Medulla oblongata (tissue), 1 donor: Measurements from ENCODE around the gene ERGIC3.

Experiments
- DNase-seq: peaks from one replicate; pipeline ENCODE4 v3.0.0-alpha.2; 2015; ENCODE audit errors: extremely low spot score

ERGIC3 gene

DNA sequence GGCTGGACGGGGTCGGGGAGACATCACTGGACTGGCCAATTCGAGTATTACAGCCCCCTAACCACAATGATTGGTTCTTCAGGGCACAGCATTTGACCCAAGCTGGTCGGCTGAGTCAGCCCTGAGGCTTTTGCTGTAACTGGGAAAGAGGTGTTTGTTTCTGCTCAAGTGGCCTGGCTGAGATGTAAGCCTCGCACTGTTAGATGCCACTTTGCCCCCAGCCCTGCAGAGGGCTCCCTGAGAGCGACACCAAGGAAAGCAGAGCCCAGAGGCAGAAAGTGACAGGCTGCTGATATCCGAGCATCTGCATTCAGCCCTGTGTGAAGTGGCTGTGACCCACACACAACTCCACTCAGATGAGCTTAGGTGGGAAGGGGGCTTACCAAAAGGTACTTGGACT, 19.4 kb downstream of the ERGIC3 start:
- peak; percentile 45 for DNase-seq

- no peak for DNase-seq
Observed at GRCh38 chr20:35561671-35562070, 19.8 kb downstream of the ERGIC3 start.

DNA sequence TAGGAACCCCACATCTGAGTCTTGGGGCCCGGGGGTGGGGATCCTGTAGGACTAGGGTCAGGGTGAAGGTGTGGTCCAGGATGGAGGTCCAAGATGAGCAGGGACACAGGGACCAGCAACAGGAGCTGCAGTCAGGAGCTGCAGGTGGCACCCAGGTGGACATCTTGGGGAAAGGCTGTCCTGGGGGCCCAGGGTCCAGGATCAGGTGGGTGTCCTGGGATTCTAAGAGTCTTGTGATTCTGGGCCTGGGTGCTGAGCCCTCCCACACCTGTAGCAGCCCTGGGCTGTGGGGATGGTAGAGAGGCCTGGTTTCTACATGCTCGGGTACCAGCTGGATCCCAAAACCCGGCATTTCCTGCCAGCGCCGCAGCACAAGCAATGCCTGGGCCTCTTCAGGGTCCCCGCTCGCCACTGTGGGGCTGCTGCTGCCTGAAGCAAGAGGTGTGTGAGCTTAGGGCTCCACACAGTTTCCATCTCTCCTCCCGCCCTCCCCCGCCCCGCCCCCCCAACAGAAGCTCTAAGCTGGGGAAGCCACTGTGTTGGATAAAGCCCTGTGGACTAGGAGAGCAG, 20.7 kb downstream of the ERGIC3 start:
- no peak for DNase-seq

- DNase-seq: no peak
Observed at GRCh38 chr20:35563834-35564233, 22.0 kb downstream of the ERGIC3 start.

DNA sequence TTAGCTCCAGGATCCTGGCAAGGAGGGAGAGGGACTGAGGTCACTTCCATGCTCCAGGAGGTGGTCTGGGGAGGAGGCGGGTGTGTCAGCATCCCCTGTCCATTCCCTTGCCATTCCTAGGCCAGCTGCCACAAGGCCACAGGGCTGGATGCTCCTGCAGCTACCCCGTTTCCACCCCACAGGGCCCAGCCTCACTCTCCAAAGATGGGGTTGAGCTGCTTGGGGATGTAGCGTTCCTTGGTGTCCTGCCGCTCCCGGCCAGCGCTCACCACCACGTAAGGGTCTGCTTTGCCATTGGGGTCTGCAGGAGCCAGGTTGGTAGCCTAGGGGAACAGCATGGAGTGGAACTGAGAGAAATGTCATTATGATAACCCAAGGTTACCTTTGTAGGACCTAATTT, 23.0 kb downstream of the ERGIC3 start:
- no peak for DNase-seq

GRCh38 chr20:35568645-35569044, 26.8 kb downstream of the ERGIC3 start:
- no peak for DNase-seq

DNA sequence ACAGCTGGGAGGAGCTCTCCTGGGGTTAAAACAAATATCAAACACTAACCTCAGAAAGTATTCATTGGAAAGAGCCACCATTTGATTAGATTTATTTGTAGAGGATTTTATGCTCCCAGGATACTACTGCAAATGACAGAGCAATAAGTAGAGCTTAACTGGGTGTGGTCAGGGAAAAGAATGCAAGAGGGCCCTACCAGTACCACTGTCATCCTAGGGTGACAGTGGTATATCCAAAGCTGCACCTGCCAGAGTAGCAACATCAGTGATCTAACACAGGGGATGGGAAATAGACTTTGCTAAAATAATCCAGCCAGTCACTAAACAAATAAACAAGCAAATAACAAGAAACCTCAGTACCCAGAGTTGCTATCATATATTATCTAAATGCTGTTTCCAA, 29.7 kb downstream of the ERGIC3 start:
- DNase-seq: no peak

DNA sequence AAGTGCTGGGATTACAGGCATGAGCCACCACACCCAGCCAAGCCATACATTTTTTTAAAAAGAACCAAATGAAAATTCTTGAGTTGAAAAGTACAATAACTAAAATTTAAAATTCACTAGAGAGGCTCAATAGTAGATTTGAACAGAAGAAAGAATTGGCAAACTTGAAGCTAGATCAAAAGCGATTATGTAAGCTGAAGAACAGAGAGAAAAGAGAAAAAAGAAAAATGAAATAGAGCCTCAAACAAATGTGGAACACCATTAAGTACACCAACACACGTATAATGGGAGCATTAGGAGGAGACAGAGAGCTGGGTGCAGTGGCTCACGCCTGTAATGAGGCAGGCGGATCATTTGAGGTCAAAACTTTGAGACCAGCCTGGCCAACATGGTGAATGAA, 31.0 kb downstream of the ERGIC3 start:
- no peak for DNase-seq

DNA sequence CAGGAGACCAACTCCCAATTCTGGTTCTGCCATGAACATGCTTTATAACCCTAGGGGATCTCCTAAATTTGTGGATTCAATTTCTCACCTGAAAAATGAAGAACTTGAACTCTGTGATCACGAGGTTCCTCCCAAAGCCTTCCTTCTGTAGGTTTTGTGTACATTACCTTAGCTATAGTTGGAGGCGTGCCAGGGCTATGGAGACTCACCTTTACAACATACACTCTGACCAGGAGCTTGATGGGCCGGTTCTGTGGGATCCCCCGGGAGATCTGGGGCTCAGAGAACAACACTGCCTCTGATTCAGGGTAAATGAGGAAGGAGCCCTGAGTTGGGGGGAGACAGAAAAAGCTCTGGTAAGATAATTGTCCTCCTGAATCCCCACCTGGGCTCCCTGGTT, 34.1 kb downstream of the ERGIC3 start:
- no peak for DNase-seq

DNA sequence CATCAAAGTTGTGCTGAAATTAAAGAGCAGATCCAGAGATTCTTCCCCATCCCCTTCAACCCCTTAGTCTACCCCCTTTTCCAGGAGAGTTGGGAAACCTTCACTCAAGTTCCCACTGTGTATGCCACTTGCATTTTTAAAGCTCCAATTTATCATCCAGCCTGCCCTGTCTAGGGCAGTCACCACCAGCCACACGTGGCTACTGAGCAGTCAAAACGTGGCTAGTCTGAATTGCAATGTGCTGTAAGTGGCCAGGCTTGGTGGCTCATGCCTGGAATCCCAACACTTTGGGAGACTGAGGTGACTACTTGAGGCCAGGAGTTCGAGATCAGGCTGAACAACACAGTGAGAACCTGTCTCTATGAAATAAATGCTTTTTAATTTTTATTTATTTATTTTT, 34.9 kb downstream of the ERGIC3 start:
- DNase-seq: no peak

- no peak for DNase-seq
Observed at GRCh38 chr20:35578469-35578868, 36.6 kb downstream of the ERGIC3 start.

DNA sequence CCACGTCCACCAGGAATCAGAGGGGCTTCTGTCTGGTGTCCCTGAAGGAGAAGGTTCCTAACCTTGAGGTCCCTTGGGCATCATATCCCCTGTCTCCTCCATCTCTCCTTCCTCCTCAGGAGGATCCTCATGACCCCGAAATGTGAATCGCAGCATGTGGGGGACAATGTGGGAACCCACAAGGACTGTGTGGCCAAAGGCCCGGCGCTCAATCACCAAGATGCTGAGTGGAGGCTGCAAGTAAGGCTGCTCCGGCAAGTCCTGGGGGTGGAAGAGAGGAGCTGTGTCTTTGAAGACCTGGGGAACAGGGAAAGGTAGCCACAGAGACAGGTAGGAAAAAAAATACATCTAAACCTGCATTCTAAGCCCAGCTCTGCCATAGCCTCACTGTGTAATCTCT, 37.3 kb downstream of the ERGIC3 start:
- DNase-seq: no peak

DNA sequence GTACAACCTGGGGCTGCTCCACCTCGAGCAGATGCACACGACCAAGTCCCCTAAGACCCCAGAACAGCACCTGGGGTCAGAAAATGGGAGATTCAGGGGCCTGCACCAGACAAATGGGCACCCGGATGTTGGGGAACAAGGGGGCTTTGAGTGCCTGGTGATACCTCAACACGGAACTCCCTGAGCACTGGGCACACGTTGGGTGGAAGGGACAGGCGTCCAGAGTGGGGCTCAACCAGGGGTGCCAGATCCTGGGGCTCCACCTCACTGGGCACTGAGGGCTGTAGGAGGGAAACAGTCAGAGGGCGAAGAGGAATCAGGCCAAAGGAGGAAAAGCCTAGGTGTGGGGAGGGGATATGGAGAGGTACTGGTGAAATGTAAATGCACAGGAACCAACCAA, 40.3 kb downstream of the ERGIC3 start:
- DNase-seq: no peak

GRCh38 chr20:35582741-35583404, 41.0 kb downstream of the ERGIC3 start:
- no peak for DNase-seq

DNA sequence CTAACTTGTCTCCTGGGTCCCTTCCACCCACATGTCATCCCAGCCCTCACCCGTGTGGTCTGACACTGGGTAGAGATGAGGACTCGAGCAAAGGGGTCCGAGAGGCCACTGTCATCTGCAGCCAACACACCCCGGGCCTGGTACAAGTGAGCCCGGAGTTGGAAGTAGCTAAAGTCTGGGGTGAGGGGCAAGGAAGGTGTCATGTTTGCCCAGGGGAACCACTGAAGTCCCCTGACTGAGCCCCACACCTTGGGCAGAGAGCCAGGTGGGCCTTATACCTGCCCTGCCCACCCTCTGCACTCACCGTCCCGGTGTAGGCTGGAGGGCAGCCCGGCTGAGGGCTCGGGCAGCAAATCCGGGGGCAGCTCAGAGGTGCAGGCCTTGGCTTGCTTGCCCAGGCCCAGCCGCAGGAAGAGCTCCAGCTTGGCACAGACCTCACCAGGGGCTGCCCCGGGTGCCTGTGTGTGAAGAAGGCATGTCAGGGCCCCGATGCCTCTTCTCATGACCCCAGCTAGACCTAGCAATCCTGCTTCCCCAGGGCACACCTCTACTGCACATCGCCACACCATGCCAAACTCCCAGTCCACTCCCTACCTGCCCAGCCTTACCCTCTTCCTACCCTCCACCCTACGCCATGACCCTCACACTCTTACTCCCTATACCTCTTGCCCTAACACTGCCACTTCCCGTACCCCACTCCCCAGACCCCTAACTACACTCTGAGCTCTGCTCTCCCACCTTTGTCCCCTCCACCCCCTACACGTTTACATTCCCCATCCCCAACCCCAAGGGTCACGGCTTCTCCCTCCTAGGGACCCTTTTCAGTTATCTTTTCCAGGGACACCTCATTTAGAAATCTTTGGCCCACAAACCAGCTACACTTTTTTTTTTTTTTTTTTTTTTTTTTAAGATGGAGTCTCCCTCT, 42.0 kb downstream of the ERGIC3 start:
- no peak for DNase-seq

DNA sequence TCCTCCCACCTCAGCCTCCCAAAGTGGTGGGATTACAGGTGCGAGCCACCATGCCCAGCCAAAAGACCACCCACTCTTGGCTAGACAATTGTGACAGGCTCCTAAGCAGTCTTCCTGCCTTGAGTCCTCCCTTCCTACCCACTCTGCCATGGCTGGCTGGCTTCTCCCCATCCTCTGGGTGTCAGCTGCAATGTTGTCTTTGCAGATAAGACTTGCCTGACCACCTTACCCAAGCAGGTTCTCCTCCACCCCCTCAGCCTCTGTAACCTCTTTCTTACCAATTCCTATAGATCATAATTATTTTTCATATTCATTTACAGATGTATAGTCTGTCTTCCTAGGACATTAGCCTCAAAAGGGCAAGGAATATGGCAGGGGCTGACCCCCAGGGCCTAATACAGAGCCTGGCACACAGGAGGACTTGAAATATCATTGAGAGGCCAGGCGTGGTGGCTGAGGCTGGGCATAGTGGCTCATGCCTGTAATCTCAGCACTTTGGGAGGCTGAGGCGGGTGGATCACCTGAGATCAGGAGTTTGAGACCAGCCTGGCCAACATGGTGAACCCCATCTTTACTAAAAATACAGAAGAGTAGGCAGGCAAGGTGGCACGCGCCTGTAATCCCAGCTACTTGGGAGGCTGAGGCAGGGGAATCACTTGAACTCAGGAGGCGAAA, 45.0 kb downstream of the ERGIC3 start:
- DNase-seq: no peak

GRCh38 chr20:35587436-35587835, 45.6 kb downstream of the ERGIC3 start:
- no peak for DNase-seq

- no peak for DNase-seq
Observed at GRCh38 chr20:35588397-35588796, 46.5 kb downstream of the ERGIC3 start.

DNA sequence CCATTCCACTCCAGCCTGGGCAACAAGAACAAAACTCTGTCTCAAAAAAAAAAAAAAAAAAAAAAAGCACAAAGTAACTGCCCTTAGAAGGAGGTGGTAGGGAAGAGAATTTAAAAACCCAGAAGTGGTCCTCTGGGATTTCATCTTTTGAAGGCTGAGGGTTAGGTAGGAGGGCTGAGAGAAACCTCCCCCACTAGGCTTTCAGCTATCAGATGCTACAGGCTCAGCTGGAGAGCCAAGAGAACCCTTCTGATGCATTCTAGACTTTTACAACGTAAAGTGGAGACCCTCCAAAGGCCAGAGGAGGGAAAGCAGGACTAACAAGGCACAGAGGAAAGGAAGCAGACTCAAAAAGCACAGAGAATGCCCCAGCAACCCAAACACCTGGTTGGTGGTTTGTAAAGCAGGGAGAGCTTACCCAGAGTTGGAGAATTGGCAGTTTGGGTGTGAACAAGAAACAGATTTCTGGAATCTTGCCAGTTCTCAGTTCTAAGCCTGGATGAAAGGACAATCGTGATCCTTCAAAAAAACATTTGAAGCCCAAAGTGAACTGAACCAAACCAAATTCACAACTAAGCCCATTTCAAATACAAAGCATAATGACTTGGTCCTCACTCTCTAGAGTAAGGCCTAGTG, 50.6 kb downstream of the ERGIC3 start:
- no peak for DNase-seq

GRCh38 chr20:35595456-35595855, 53.6 kb downstream of the ERGIC3 start:
- DNase-seq: no peak

- DNase-seq: no peak
Observed at GRCh38 chr20:35595901-35596300, 54.0 kb downstream of the ERGIC3 start.

GRCh38 chr20:35597186-35597585, 55.3 kb downstream of the ERGIC3 start:
- no peak for DNase-seq
